GM10266 (cell line): Measurements from ENCODE around the gene RBM19.

Experiments used
- DNase-seq: peaks from one replicate; pipeline ENCODE4 v3.0.0; 2012; ENCODE audit errors: extremely low spot score
- TF ChIP-seq, protein P1 (sequence below): IDR thresholded peaks from 2 replicates; pipeline ENCODE4 v1.5.1; 2012; ENCODE audit warnings: mild to moderate bottlenecking, low read depth; ENCODE audit not compliant: control insufficient read depth, insufficient read depth; ENCODE audit errors: missing control alignments

Gene RBM19

DNA sequence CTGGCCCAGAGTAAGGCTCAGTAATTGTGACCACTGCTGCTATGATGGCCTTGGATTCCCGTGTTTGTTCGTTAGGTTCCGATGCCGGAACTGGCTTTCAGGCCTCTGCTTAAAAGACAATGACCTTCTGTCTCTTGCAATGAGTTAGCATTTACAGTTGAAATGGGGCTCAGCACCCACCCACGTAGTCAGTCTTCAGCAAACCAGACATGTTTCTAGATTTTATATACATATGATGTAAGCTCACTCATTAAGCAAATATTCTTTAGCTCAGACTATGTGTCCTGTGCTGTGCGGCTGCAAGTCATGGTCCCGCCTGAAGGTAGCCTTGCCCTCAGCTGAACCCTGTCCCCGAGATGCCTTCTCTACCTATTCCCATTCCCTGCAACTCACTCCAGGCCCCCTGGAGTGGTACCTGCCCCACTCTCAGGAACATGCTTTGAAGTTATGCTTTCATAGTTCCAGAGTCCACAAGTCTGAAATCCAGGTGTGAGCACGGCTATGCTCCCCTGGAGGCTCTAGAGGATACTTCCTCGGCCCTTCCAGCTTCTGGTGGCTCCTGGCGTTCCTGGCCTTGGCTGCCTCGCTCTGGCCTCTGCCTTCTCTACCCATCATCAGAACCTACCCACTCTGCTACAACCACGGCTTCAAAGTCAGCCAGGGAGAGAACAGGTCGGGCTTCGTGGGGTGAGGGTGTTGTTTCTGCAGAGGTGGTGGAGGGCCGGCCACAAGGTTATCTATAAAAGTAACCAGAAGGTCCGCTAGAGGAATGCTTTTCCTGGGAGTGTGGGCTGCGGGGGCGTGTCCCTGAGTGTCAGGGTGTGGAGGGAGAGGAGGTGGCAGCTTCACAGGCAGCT lies 157.8 kb downstream of the RBM19 start:
- no peak for DNase-seq
- TF ChIP-seq, protein P1, sequence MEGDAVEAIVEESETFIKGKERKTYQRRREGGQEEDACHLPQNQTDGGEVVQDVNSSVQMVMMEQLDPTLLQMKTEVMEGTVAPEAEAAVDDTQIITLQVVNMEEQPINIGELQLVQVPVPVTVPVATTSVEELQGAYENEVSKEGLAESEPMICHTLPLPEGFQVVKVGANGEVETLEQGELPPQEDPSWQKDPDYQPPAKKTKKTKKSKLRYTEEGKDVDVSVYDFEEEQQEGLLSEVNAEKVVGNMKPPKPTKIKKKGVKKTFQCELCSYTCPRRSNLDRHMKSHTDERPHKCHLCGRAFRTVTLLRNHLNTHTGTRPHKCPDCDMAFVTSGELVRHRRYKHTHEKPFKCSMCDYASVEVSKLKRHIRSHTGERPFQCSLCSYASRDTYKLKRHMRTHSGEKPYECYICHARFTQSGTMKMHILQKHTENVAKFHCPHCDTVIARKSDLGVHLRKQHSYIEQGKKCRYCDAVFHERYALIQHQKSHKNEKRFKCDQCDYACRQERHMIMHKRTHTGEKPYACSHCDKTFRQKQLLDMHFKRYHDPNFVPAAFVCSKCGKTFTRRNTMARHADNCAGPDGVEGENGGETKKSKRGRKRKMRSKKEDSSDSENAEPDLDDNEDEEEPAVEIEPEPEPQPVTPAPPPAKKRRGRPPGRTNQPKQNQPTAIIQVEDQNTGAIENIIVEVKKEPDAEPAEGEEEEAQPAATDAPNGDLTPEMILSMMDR: no peak

DNA sequence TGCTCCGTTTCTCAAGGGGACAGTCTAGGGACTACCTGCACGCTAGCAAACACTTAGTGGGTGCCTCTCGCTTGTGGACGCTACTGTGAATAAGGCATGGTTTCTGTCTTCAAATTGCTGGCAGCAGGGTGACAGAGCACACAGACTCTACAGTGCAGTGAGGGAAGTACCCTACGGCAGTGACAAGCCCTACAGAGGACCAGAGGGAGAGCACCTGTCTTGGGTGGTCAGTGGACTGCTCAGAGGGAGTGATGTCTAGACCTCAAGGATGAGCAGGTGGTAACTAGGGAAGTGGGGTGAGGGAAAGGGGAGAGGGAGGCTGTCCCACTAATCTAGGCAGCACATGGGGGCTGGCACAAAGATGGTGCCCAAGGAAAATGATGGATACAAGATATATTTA lies 160.5 kb downstream of the RBM19 start:
- no peak for DNase-seq
- TF ChIP-seq, protein P1: no peak

DNA sequence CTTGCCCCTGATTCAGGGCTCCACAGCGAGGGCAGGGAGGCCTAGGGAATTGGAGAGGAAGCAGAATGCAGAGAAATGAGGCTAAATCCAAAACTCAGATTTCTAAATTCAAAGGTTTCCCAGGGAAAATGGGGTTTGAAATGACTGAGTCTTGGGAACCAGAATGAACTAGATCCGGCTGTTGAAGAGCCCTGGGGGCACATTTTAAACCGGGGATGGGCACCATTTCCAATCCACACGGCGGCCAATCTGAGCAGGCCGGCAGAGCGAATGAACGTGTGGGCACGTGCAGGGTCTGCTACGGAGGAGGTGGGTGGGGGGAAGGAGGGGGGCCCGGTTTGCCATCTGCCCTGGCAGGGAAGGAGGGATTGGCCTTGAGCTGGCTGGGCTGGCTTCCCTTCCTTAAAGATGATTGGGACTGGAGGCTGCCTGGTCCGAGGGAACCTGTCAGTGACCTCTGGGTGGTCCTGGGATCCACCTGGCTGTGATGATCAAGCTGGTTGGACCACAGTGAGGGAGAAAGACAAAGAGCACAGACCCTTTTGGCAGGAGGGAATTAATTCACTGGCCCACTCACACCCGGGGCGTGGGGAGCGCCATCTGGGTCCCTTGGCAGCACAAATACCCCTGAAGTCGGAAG lies 161.0 kb downstream of the RBM19 start:
- TF ChIP-seq, protein P1: no peak
- DNase-seq: no peak

DNA sequence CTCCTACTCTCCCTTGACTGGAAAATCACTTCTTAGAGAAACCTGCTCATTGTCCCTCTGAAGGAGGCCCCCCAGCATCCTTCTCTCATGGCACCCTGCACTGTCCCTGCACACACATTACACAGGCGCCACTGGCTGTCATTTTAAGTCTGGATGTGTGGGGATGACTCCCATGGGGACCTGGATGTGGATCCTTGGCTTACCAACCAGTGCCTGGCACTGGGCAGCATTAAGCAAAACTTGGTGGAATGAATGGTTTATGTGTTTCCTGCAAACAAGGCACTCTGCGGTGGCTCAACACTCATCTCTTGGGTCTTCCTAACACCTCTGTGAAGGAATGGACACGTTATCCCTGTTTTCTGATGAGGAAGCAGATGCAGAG lies 162.4 kb downstream of the RBM19 start:
- TF ChIP-seq, protein P1: no peak
- DNase-seq: no peak

DNA sequence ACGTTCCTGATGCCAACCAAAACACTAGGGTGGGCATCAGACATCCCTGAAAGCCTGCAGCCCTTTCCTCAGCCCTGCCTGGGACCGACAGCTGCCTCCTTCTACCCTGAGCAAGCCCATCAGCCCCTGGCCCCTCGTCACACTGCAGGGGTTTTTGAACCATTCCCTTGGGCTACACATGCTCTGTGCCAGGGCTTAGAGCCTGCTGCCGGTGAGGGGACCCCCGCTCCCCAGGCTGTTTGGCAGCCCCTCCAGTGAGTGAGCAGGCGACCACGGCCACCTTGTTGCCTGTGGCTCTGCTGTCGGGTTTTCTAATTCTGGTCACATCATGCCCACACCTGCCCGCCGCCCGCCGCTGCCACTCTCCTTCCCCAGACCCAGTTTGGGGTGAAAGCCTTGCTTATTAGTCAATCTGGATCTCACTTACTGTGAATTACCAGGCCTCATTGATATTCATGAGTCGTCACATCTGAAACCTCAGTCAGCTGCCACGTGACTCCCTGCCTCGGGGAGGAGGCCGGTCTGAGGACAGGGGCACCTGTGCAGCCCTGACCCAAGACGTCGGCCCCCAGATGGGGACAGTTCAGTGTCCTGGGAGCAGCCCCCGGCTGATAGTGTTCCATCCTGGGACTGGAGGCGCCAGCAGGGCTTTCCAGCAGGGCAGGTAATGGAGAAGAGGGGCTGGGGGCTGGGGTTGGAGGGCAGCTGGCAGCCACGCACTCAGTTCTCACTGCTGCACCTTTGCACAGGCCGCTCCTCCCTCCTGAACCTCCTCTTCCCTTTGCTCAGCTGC lies 163.0 kb downstream of the RBM19 start:
- TF ChIP-seq, protein P1: no peak
- DNase-seq: no peak

DNA sequence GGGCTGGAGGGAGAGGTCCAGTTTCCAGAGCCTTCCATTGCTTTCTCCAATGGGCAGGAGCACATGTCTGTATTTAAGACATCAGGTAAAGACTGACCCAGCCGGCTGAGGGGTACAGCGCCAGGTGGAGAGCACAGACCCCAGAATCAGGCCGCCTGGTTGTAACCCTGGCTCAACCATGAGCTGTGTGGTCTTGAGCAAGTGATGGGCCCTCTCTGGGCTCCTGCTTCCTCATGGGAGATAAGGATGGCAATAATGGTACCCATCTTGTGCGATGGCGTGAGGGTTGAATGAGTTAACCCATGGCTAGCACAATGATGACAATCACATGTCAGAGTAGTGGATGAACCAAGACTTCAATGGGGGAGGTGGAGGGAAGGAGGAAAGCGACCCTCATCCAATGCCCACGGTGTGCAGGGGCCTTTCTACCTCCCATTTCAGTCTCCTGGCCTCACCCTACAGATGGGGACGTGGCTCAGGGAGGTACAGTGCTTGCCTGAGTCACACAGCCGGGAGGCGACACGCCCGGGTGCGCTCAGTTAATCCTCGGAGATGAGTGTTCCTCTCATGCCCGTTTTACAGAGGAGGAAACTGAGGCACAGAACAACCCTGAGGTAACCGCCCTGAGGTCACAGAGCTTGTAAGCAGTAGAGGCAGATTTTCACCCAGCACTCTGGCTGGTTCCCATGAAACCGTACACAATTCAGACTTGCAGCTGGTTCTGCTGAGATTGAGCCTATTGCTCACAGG lies 163.9 kb downstream of the RBM19 start:
- TF ChIP-seq, protein P1: no peak
- no peak for DNase-seq
